Esophagus squamous epithelium (tissue), 4 donors: ENCODE data around the gene TMEM132D.

Source experiments
- POLR2A ChIP-seq, 4 donors: fragments of 450-650 bp; IDR thresholded peaks; one replicate each; pipeline ENCODE4 v1.6.1; 2017; ENCODE audit warnings: antibody characterized with exemption in 4 of 4, mild to moderate bottlenecking in 4 of 4, moderate library complexity in 3 of 4
- TF ChIP-seq, protein P1 (sequence below), 6 experiments: fragments of 450-650 bp in 4 of 6; fragments of 200-600 bp in 2 of 6; sonication (generic) in 2 of 6; IDR thresholded peaks; one replicate each; pipeline ENCODE4 v1.5.1; 2016 to 2019; ENCODE audit warnings: antibody characterized with exemption in 6 of 6, mild to moderate bottlenecking in 4 of 6, moderate library complexity in 4 of 6

DNA sequence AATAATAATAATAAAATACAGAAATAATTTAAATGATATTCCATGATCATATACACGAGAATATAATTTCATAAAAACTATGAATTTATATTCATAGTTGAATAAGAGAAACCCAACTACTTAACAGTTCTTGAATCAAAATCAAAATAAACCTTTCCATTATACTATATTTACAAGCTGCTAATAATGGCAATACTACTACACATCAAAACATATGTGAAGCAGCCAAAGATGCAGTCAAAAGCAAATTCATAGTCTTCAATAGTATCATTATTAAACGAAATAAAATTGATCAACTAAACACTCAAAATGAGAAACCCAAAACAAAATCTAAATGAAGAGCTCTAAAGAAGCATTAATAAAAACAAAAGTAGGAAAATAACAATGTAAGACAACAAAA lies 197.1 kb downstream of the TMEM132D start:
- TF ChIP-seq, protein P1, sequence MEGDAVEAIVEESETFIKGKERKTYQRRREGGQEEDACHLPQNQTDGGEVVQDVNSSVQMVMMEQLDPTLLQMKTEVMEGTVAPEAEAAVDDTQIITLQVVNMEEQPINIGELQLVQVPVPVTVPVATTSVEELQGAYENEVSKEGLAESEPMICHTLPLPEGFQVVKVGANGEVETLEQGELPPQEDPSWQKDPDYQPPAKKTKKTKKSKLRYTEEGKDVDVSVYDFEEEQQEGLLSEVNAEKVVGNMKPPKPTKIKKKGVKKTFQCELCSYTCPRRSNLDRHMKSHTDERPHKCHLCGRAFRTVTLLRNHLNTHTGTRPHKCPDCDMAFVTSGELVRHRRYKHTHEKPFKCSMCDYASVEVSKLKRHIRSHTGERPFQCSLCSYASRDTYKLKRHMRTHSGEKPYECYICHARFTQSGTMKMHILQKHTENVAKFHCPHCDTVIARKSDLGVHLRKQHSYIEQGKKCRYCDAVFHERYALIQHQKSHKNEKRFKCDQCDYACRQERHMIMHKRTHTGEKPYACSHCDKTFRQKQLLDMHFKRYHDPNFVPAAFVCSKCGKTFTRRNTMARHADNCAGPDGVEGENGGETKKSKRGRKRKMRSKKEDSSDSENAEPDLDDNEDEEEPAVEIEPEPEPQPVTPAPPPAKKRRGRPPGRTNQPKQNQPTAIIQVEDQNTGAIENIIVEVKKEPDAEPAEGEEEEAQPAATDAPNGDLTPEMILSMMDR (IDR thresholded peaks at IDR 0.05) = no peak
- no peak for TF ChIP-seq POLR2A (IDR thresholded peaks at IDR 0.05)
